ENCODE results near the gene SBNO1.
"Not testable (repeated sequence)": the region's sequence is repeated elsewhere in the genome, so short reads cannot be mapped to it uniquely, and the experiment has no call there.

The SBNO1 gene

DNA sequence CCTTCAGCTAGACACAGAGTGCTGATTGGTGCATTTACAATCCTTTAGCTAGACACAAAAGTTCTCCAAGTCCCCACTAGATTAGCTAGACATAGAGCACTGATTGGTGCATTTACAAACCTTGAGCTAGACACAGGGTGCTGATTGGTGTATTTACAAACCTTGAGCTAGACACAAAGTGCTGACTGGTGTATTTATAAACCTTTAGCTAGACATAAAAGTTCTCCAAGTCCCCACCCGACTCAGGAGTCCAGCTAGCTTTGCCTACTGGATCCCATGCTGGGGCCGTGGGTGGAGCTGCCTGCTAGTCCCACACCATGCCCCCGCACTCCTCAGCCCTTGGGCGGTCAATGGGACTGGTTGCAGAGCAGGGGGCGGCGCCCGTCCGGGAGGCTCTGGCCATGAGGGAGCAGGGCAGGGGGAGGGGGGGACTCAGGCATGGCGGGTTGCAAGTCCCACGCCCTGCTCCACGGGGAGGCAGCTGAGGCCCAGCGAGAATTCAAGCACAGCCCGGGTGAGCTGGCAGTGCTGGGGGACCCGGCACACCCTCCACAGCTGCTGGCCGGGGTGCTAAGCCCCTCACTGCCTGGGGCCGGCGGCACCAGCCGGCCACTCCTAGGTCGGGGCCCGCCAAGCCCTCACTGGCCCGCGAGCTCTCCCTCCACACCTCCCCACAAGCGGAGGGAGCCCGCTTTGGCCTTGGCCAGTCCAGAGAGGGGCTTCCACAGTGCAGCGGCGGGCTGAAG lies 115.5 kb downstream of the SBNO1 start:
- H3K4me3 ChIP-seq (ENCODE audit: low read depth, low read length); H3K27ac ChIP-seq (ENCODE audit: low read depth, low read length); H2AFZ ChIP-seq (ENCODE audit: low read length, unreplicated experiment); H3K27me3 ChIP-seq (ENCODE audit: insufficient read depth, low read length); H3K4me1 ChIP-seq (ENCODE audit: control insufficient read depth, insufficient read depth, low read length, unreplicated experiment): not testable (repeated sequence)
- H3K36me3 ChIP-seq (ENCODE audit: insufficient read depth, low read length), result peaks cover 12% of the 10 kb centered on the region
- H3K79me2 ChIP-seq (ENCODE audit: control insufficient read depth, insufficient read depth, low read length, unreplicated experiment), result peaks cover 47% of the 10 kb centered on the region

DNA sequence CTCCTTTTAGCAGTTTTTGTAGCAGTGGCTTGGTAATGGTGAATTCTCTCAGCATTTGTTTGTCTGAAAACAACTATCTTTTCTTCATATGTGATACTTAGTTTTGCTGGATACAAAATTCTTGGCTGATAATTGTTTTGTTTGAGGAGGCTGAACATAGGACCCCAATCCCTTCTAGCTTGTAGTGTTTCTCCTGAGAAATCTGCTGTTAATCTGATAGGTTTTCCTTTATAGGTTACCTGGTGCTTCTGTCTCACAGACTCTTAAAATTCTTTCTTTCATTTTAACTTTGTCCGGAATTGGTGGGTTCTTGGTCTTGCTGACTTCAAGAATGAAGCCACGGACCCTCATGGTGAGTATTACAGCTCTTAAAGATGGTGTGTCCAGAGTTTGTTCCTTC lies 116.5 kb downstream of the SBNO1 start:
- H3K79me2 ChIP-seq (ENCODE audit: control insufficient read depth, insufficient read depth, low read length, unreplicated experiment), result peaks cover 41% of the 10 kb centered on the region
- H2AFZ ChIP-seq (ENCODE audit: low read length, unreplicated experiment), result not testable (repeated sequence)

DNA sequence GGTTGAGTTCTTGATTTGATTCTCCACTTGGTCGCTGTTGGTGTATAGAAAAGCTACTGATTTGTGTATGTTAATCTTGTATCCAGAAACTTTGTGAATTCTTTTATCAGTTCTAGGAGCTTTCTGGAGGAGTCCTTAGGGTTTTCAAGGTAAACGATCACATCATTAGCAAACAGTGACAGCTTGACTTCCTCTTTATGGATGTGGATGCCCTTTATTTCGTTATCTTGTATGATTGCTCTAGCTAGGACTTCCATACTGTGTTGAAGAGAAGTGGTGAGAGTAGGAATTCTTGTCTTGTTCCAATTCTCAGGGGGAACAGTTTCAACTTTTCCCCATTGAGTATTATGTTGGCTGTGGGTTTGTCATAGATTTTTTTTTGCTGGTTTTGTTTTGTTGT lies 119.0 kb downstream of the SBNO1 start:
- Histone ChIP-seq H3K27me3 (ENCODE audit: insufficient read depth, low read length) (no peaks in the 10 kb centered on the region), H3K36me3 (ENCODE audit: insufficient read depth, low read length) (peaks cover 13% of the 10 kb centered on the region), H3K4me3 (ENCODE audit: low read depth, low read length) (no peak overlapping the region), H3K4me1 (ENCODE audit: control insufficient read depth, insufficient read depth, low read length, unreplicated experiment) (peaks cover 3% of the 10 kb centered on the region), H2AFZ (ENCODE audit: low read length, unreplicated experiment) (no peak overlapping the region), H3K27ac (ENCODE audit: low read depth, low read length) (no peak overlapping the region), H3K79me2 (ENCODE audit: control insufficient read depth, insufficient read depth, low read length, unreplicated experiment) (peaks cover 29% of the 10 kb centered on the region)

More for the DNA sequence above, 116.5 kb downstream of the SBNO1 start:
- peaks cover 11% of the 10 kb centered on the region for H3K36me3 ChIP-seq (ENCODE audit: insufficient read depth, low read length)
- H3K4me1 ChIP-seq (ENCODE audit: control insufficient read depth, insufficient read depth, low read length, unreplicated experiment); H3K27ac ChIP-seq (ENCODE audit: low read depth, low read length); H3K4me3 ChIP-seq (ENCODE audit: low read depth, low read length); H3K27me3 ChIP-seq (ENCODE audit: insufficient read depth, low read length): not testable (repeated sequence)

DNA sequence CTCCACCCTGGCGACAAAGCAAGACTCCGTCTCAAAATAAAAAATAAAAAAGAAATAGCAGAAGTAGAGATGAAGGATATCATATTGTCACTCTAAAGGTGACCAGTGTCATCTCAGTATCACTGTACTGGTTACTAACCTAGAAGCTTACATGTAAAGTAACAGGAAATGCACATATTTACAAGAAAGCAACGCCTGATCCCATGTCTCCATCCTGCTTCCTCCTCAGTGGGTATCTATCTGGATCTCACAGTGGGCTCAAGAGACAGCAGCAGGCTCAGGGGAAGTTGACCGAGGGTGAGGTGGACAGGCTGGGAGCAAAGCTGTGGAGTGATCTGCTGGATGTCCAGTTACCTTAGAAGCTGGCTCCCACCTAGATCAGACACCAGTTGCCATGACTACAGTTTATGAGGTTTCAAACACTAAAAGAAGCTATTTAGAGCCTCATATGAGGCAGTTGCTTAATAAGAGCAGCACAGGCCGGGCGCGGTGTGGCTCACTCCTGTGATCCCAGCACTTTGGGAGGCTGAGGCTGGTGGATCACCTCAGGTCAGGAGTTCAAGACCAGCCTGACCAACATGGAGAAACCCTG lies 120.9 kb downstream of the SBNO1 start:
- H3K27ac ChIP-seq (ENCODE audit: low read depth, low read length), result no peak overlapping the region
- H3K36me3 ChIP-seq (ENCODE audit: insufficient read depth, low read length), result peaks cover 9% of the 10 kb centered on the region; the same call in 1 of the 2 replicates
- H3K4me3 ChIP-seq (ENCODE audit: low read depth, low read length), result no peak overlapping the region
- H3K4me1 ChIP-seq (ENCODE audit: control insufficient read depth, insufficient read depth, low read length, unreplicated experiment), result no peaks in the 10 kb centered on the region
- H3K27me3 ChIP-seq (ENCODE audit: insufficient read depth, low read length), result no peaks in the 10 kb centered on the region
- peaks cover 28% of the 10 kb centered on the region for H3K79me2 ChIP-seq (ENCODE audit: control insufficient read depth, insufficient read depth, low read length, unreplicated experiment)
- no peak overlapping the region for H2AFZ ChIP-seq (ENCODE audit: low read length, unreplicated experiment)

DNA sequence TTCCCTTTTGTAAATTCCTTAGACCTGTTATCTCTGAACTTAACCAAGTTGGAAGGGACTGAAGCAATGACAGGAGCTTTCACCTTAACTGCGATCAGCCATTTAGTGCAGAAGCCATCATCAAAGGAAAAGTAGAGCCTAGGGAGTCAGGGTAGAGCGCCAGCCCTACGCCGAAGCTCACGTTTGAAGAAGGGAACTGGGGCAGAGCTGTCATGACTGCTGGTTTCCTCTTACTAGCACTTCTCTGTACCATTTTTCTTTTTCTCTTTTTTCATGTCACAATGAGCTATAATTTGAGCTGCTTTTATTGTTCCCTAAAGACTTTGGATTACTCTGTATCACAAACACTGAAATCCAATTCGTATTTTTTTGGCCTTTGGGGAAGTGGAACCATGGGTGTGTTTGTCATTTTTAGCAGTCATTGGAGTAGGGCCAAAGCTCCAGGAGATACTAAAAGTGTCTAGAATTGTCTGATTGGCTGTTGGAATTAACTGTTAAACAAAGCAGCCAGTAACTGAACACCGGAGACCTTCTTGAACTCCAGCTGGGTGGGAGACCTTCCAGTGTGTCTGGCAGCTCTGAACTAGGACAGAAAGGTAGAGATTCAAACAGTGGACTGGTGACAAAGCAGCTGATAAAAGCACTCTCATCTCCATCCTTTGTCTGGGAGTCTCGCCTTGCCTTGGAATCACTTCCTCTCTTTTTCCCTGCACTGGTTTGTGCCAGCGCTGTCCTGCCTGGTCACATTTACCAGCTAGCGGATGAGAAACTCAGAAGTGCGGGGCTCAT lies 122.3 kb downstream of the SBNO1 start:
- Histone ChIP-seq H3K27me3 (ENCODE audit: insufficient read depth, low read length) (no peaks in the 10 kb centered on the region), H2AFZ (ENCODE audit: low read length, unreplicated experiment) (no peak overlapping the region), H3K36me3 (ENCODE audit: insufficient read depth, low read length) (0 out of 2 replicates have a peak, but pooled peaks cover 2% of the 10 kb centered on the region), H3K4me1 (ENCODE audit: control insufficient read depth, insufficient read depth, low read length, unreplicated experiment) (no peaks in the 10 kb centered on the region), H3K79me2 (ENCODE audit: control insufficient read depth, insufficient read depth, low read length, unreplicated experiment) (peaks cover 25% of the 10 kb centered on the region), H3K27ac (ENCODE audit: low read depth, low read length) (no peak overlapping the region), H3K4me3 (ENCODE audit: low read depth, low read length) (no peak overlapping the region)

Measured in ACC112 (cell line).